ENCODE measurements around the gene BTG1.
"Not testable (repeated sequence)": the region's sequence is repeated elsewhere in the genome, so short reads cannot be mapped to it uniquely, and the experiment has no call there.

Gene BTG1

GRCh38 chr12:92146497-92147224, 1.0 kb upstream of the BTG1 start:
- no peak for DNase-seq

DNA sequence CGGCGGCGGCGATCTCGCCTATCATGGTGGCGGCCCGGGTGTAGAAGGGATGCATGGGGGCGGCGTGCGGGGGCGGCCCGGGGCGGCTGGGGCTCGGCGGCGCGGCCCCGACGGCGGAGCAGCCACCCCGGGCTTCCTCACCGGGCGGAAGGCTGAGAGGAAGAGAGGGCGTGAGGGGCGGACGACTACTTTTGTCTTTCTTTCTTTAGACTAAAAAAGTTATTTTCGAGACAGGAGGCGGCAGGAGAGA, 240 bp downstream of the BTG1 start:
- no peak for DNase-seq

- DNase-seq, result peak; percentile 55
These were observed 790 bp downstream of the BTG1 start for GRCh38 chr12:92144631-92145480.

DNA sequence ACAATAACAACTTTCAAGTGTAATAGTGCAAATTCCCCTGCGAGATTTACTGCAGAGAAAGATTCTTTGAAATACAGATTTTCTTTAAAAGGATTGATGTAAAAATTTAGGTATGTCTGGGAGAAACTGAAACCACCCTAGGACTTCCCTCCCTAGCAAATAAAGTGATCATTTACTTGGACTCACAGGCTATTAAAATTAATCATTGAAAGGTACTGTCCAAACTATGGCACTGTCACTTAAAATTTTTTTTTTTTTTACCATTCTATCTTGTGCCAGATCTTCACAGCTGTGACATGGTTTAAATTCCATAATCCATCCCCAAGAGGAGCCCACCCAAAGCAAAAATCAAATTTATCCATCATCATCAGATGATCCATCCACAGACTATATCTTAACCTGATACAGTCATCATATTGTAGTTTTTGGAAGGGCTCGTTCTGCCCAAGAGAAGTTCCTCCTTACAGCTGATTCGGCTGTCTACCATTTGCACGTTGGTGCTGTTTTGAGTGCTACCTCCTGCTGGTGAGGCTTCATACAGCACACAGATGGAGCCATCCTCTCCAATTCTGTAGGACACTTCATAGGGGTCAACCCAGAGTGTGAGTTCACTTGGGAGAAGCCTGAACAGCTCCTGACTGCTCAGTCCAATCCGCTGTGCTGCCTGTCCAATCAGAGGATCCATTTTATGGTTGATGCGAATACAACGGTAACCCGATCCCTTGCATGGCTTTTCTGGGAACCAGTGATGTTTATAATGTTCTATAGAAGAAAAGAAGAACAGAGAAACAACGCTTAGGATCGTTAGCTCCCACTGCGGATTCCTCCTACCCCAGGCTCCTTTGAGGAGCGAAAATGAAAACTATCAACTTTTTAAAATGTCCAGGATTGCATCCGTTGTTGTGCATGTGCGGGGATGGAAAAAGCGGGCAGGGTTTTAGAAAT, 1.7 kb downstream of the BTG1 start:
- peak; percentile 75 for DNase-seq

DNA sequence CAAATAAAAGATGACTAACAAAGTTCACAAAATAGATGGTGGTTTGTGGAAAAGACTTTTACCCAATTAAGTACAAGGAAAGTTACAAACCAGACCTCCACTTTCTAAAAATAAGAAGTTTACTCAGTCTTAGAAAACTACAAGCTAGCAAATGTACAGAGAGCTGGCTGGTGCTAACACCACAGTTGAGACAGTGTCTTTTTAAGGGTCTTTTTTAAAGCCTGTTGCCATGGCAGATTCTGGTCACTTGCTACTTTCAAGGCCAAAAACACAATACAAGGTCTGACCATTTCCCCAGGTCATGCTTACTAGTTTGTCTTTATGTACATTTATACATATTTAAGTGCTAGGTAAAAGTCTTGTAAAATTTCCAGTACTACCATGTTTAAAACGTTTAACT, 2.4 kb downstream of the BTG1 start:
- no peak for DNase-seq

DNA sequence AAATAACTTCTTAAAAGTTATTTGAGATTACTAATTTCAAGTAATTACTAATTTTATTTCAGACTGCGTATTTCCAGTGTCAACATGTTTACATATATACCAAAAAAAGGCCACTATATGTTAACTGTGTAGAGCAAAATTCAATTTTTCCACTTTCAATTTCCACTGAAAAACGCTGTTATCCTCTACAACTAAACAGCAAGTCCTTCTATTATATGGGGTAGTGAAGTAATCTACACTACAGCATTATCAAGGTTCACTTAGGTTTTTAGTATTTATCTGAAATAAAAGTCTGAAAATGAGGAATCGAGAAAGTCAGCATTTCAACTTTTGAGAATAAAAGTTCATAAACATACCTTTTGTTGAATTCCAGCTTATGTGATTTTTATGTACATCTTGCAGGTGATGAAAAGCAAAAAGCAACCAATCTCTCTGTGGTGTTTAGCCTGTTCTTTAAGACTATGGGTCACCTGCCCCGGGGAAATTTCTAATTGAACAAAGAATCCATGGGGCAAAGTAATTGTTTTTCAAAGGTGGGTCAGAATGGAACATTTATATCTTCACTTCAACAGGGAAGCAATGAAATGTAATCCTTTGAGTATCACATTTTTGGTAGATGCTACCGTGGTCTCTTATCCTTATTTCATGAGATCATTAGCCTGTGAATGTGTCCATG, 3.3 kb downstream of the BTG1 start:
- no peak for DNase-seq

- DNase-seq, result no peak
These were observed 4.0 kb downstream of the BTG1 start for GRCh38 chr12:92141591-92142121.

GRCh38 chr12:92140896-92141536, 4.6 kb downstream of the BTG1 start:
- DNase-seq, result no peak

DNA sequence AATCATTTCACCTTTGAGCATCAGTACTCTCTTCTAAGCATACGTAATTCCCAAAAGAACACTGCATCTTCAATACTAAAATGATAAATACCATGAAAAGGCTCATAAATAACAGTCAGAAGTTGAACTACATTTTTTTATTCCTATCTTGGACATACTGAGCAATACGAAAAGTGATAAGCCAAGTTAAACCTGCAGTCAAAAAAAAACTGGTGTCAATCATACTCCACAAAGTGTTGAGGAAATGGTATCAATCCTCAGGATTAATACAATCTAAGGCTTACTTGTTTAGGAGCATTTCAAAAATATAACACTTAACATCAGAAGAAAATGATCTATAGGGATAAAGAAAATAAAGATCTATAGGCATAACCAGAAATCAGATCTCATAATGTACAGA, 5.5 kb downstream of the BTG1 start:
- no peak for DNase-seq

DNA sequence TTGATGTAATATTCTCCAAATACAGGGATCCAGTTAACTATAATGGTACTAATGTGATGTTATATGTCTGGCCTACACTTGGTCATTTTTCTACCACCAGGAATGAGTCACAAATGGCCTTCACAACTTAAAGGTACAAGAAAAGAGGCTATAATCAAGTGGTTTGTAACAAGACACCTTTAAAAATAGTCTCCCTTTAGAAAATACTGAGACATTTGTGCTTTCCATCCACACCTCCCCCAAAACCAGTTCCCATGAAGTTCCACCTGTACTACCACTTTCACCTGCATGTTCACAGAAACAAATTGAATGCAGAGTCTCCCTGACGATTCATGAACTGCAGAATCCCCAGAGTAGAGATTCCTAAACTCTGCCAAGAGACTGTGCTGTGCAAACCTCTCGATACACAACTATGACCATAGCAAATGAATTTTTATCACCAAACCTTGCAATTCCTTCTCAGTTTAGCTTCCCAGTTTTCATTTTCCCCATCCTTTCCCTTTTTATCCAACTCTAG, 6.0 kb downstream of the BTG1 start:
- no peak for DNase-seq

DNA sequence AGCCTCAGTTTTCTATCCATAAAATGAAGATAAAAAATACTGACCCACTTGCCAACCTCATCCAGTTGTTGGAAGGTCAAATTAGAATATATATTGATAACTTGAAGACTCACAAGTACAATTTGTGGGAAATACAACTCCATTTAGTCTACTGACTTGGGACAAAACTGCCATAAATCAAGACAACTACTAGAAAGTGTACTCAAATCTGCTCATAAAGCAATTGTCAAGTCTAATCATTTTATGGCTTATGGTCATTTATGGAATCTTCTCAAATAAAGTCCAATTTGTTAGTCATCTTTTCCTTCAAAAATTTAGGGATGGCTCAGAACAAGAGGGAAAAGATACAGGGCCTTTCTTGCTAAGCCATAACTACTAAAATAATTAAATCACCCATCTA, 7.0 kb downstream of the BTG1 start:
- no peak for DNase-seq

GRCh38 chr12:92138144-92138543, 7.5 kb downstream of the BTG1 start:
- no peak for DNase-seq

DNA sequence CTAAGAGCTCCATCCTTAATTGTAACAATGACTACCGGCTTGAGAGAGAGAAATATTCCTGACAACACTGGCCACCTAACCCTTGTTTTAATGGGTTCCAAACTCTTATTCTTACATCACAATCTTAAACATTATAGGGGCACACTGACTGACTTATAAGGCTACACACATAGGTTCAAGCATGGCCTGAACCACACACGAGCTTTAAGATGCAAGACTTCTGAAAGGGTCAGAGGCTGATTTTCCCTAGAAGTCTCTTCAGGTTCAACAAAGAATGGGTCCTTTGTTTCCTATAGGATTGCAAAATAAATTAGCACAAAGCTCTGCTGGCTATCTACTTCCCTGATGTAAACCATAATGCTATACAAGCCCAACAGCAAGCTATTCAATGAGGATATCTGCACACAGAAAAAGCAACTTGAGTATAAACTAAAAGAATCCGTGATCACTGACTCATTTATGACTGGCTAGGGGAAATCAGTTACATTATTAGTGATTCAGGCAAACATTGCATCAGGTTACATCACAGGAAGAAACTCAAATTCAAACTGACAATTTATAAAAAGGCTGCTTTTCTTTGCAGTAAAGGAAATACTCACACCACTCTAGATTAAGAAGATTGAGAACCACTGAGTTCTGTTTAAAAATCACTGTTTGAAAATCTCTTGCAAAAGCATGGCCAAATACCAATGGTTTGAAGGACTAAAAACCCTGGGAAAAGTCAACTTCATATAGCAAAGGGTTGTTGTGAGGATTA, 8.5 kb downstream of the BTG1 start:
- DNase-seq, result no peak

- DNase-seq, result no peak
These were observed 9.5 kb downstream of the BTG1 start for GRCh38 chr12:92136026-92136730.

DNA sequence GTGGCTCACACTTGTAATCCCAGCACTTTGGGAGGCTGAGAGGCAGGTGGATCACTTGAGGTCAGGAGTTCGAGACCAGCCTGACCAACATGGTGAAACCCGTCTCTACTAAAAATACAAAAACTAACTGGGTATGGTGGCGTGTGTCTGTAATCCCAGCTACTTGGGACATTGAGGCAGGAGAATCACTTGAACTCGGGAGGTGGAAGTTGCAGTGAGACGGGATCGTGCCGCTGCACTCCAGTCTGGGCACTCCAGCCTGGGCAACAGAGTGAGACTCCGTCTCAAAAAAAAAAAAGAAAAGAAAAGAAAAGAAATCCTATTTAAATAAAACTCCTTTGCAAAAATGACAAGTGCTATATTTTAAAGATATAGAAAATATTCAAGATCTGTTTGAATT, 10.1 kb downstream of the BTG1 start:
- DNase-seq, result not testable (repeated sequence)

DNA sequence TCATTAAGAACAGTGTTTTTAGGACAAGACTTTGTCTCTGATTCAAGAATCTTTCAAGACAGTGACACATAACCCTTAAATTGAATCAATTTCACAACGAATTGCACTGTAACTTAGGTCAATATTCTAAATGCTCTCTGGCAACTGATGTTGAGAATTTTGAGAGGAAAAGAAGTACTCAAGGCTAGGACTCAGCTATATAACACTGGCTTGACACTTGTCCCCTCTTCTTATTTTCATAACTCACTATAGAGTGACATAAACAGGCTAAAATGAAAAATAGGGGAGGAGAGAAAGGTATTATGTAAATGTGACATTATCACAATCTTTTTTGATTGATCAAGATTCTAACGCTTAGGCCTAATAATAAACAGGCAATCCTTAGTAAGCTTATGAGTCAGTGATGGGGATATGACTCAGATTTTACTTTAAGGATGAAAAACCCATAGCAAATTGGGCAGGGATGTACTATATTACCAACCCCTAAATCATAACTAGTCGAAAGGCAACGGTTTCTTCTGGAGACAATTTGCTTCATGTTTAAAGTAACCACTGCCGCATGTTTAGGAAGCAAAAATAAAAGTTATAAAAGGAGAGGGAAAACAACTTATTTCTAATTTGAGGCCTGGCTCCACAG, 10.9 kb downstream of the BTG1 start:
- DNase-seq, result no peak

- no peak for DNase-seq
These were observed 11.6 kb downstream of the BTG1 start for GRCh38 chr12:92133795-92134637.

DNA sequence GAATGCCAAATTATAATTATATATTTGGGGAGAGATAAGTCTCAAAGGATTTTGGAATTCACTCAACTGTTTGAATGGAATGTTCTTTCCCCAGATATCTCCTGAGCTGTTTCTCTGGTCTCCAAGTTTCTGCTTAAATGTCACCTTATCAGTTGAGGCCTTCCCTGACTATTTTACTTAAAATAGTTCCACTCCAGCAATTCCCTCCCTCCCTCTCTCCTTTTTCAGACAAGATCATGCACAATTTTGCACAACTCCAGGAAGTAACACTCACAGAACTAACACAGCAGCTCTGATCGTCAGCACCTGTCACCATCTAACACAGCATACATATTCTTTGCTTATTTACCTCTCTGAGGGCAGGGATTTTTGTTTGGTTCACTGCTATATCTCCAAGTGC, 12.5 kb downstream of the BTG1 start:
- no peak for DNase-seq

GRCh38 chr12:92132288-92132687, 13.4 kb downstream of the BTG1 start:
- no peak for DNase-seq
